Measurements from ENCODE around the gene RNASET2. TPM values are rescaled to one million over a fixed set of nuclear protein-coding genes. Genes with fewer than 3 reads are reported as not detected.

Gene RNASET2, protein sequence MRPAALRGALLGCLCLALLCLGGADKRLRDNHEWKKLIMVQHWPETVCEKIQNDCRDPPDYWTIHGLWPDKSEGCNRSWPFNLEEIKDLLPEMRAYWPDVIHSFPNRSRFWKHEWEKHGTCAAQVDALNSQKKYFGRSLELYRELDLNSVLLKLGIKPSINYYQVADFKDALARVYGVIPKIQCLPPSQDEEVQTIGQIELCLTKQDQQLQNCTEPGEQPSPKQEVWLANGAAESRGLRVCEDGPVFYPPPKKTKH
- total RNA-seq (ENCODE audit: low replicate concordance) = 18.0 and 22.1 TPM in 2 replicates

DNA sequence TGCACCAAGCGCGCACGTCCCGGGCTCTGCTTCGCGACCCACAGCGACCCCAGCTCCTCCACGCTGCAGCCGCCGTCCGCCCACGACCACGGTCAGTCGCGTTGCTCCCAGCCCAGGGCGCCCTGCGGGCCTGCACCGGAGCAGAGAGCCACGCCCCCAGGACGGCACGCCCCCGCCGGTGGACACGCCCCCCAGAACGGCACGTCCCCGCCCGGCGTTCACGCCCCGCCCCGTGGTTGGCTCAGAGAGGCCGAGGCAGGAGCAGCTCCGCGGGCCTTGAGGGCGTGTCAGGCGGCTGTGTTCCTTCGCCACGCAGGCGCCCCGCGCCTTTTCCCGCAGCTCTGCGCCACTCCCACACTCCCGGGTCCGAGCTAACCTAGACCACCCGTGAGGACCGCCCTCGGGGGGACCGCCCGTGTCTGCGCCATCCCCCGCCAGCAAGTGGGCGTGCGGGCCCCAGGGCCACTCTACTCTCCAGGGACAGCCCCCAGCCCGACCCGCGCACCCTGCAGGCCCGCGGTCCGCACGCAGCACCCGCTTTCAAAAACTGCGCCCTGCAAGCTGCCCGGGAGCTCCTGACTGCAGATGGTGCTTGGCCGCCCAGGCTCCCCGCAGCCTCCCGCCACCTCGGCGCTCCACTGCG, at the start of gene RNASET2:
RNASET2 (minus strand) TSS at position 107 of the 643 bp plus-strand sequence. CDS start 368 bp downstream, outside the sequence.

DNA sequence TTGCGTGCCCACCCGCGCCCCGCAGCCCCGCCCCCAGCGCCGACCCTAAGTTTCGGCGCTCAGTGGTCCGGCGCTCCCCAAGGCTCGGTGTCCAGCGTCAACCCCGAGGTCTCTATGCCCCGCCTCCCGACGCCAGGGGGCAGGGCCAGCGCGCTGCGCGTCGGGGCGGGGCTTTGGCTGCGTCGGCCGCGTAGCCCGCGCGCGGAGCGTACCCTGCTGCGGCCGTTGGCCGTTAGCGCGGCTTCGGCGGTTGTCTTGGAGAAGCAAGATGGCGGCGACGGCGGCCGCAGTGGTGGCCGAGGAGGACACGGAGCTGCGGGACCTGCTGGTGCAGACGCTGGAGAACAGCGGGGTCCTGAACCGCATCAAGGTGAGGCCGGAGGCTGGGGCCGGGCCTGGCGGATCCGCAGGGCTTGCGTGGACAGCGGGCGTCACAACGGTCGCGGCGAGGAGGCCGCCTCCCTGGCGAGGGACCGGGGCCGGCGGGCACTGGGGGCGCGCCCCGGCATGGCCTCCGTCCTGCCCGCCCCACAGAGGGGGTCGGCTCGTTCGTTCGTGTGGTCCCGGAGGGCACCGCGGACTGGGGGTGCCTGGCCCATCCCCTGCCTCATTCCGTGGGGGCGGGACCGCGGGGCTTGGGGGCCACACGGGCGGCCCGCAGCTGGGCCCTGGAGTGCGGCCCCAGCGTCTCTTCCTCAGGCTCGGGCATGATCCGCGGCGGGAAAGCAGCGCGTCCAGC, 43.0 kb upstream of the RNASET2 start, which contains the start of gene CEP43:
CEP43 (plus strand) TSS at position 253 of the 739 bp plus-strand sequence; CDS start at position 269, 16 bp downstream.

Other genes with a start within 250 kb of the RNASET2 start
- gene CEP43, start 42.8 kb upstream of the RNASET2 start, total RNA-seq (ENCODE audit: low replicate concordance) = 12.6 and 12.9 TPM in 2 replicates
- under 0.01 TPM in 1 of 2 replicates, not detected in the other for gene CCR6, start 166.5 kb upstream of the RNASET2 start, total RNA-seq (ENCODE audit: low replicate concordance)
- not detected in 2 replicates for gene GPR31, start 201.4 kb upstream of the RNASET2 start, total RNA-seq (ENCODE audit: low replicate concordance)

Data from smooth muscle cell of the coronary artery (primary cell).